HG02610 (cell line): ENCODE results near the gene TSSK3.
A peak's percentile ranks its signal among the peaks of the same experiment; 100 is the strongest.
"Not testable (repeated sequence)": the region's sequence is repeated elsewhere in the genome, so short reads cannot be mapped to it uniquely, and the experiment has no call there.

ENCODE experiments used
- ATAC-seq: cut with Tn5 transposase; IDR thresholded peaks from one replicate; pipeline ENCODE4 v1.9.1; 2021; ENCODE audit warnings: mild to moderate bottlenecking, moderate library complexity; ENCODE audit not compliant: unreplicated experiment

The TSSK3 gene

GRCh38 chr1:32338637-32339145 is 23.6 kb upstream of the TSSK3 start:
- no peak for ATAC-seq

GRCh38 chr1:32339363-32339978 is 22.9 kb upstream of the TSSK3 start:
- peak; percentile 43 for ATAC-seq

- no peak for ATAC-seq
These were observed 21.1 kb upstream of the TSSK3 start for GRCh38 chr1:32341186-32341757.

- no peak for ATAC-seq
These were observed 20.4 kb upstream of the TSSK3 start for GRCh38 chr1:32341971-32342370.

GRCh38 chr1:32342704-32343103 is 19.6 kb upstream of the TSSK3 start:
- no peak for ATAC-seq

GRCh38 chr1:32345289-32345827 is 17.0 kb upstream of the TSSK3 start:
- ATAC-seq = no peak

- no peak for ATAC-seq
These were observed 15.7 kb upstream of the TSSK3 start for GRCh38 chr1:32346532-32347157.

- ATAC-seq = no peak
These were observed 13.1 kb upstream of the TSSK3 start for GRCh38 chr1:32349211-32349708.

GRCh38 chr1:32350785-32351398 is 11.4 kb upstream of the TSSK3 start:
- peak; percentile 24 for ATAC-seq

- ATAC-seq = peak; percentile 89
These were observed 10.7 kb upstream of the TSSK3 start for GRCh38 chr1:32351399-32352238.

GRCh38 chr1:32352239-32352745 is 10.0 kb upstream of the TSSK3 start:
- ATAC-seq = no peak

GRCh38 chr1:32352831-32353383 is 9.4 kb upstream of the TSSK3 start:
- ATAC-seq = no peak

GRCh38 chr1:32353431-32353830 is 8.9 kb upstream of the TSSK3 start:
- no peak for ATAC-seq

- no peak for ATAC-seq
These were observed 8.3 kb upstream of the TSSK3 start for GRCh38 chr1:32353886-32354570.

GRCh38 chr1:32355778-32356177 is 6.6 kb upstream of the TSSK3 start:
- not testable (repeated sequence) for ATAC-seq

- no peak for ATAC-seq
These were observed 5.9 kb upstream of the TSSK3 start for GRCh38 chr1:32356478-32356877.

GRCh38 chr1:32357614-32358013 is 4.7 kb upstream of the TSSK3 start:
- no peak for ATAC-seq

GRCh38 chr1:32358435-32358834 is 3.9 kb upstream of the TSSK3 start:
- ATAC-seq = no peak

- ATAC-seq = no peak
These were observed 1.0 kb upstream of the TSSK3 start for GRCh38 chr1:32361308-32361673.
